GM19372 (cell line): ENCODE measurements around the gene DCPS.

Experiments
- ATAC-seq: cut with Tn5 transposase; IDR thresholded peaks from one replicate; pipeline ENCODE4 v1.9.1; 2021; ENCODE audit warnings: mild to moderate bottlenecking, low read depth, moderate library complexity; ENCODE audit not compliant: unreplicated experiment

Gene DCPS

DNA sequence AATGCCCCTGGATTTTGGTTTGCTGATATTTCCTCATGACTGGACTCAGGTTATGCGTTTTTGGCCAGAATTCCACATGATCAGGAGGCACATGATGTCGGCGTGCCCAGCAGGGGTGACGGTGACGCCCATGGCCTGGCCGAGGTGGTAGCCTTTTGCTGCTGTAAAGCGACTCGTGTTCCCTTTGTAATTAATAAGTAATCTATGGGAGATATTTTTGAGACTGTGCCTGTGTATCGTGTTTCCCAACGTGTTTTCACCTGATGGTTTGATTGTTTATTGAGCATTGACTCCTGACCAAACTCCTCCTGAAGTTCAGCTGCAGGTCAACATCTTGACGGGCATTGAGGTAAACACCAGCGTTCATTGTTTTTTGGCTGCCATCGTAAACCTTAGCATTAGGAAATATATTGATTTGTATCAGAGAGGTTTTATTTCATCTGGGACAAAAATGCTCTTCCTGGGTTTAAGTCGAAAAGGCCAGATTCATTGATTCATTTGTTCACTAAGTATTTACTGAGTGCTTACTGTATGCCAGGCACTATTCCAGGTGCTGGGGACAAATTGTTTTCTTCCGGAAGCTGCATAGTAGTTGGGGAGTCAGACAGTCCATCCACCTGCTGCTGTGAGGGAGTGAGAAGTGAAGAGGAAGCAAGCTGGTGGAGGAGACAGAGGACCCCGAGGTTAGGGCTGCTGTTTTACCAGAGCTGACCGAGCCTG is 23.6 kb downstream of the DCPS start:
- ATAC-seq, result no peak

DNA sequence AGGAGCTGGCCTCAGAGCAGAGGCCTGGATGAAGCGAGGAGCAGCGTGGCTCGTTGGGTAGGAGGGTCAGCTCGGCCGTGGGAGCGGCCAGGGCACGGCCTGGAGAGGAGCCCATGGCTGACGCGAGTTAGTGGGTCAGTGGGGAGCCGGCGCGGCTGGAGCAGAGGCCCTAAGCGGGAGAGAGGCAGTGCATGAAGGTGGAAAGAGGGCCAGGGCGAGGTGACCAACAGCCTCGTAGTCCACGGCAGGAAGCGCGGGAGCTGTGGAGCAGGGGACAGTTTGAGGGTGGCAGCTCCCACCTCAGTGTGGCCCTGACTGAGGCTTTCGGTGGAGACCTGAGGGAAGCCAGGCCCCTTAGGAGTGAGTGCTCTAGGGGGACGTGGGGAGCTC is 24.1 kb downstream of the DCPS start:
- ATAC-seq, result no peak

DNA sequence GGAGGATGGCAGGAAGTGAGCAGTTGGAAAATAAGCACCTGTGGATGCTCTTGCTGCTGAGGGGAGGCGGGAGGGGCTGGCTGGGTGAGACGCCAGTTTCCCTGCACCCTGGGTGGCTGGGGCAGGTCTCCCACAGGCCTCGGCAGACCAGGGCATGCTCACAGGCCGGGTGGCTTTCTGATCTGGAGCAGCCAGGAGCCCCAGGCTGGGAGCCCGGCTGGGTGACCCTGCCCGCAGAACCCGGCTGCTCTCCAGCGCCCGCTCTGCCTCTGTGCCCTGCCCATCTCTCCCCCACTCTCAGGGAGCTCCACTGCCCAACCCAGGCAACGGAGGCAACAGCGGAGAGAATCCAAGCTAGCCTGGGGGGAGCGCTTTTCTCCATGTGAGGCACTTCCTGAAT is 24.6 kb downstream of the DCPS start:
- ATAC-seq, result no peak

DNA sequence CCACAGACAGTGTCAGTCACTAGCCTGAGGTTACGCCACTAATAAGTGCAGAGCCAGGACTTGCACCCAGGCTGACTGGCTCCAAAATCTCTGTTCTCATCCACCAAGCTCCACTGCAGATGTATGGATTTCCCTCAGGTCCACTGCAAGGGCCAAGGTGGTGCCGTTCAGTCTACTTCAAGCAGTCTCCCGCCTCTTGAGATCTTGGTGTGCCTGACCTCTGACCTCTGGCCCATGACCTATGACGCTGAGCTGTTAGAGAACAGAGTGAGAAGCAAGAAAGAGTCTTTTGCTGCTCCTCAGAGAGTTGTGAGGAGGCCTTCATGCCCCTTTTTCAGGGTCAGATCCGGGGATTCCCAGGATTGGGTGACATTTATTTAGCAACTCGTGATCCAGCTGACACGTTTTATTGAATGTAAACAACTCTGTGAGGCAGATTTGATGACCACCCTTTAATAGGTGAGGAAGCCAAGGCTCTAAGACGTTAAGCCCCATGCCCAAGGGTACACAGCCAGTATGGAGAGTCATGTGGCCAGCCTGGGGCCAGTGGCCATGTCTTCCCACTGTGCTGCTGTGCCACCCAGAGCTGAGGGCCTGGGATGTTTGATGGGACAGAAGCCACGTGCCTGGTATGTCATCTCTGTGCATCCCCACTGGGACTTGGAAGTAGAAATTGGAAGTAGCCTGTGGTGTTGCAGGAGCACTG is 25.2 kb downstream of the DCPS start:
- no peak for ATAC-seq

DNA sequence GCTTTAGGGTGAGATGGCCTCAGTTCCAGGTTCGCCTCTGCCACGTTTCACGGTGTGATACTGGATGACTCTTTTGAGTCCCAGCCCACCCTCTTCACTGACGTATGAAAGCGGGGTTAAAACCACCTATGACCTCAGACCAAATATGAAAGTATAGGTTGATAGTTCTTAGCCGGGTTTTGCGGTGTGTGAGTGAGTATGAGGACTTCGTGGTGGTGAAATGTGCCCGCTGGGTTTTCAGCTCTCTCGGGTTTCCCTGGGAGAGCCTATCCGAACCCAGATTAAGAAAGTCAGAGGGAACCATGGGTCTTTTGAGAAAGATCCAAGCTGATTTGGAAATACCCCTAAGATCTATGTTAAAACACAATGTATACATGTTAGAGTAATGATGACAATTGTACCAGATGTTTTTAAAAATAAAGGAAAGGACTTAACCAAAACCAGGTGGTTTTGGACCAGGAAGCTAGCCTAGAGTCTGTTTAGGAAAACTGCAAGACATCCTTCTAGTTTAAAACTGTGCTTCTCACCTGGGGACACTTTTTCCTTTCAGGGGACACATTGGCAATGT is 25.9 kb downstream of the DCPS start:
- no peak for ATAC-seq

DNA sequence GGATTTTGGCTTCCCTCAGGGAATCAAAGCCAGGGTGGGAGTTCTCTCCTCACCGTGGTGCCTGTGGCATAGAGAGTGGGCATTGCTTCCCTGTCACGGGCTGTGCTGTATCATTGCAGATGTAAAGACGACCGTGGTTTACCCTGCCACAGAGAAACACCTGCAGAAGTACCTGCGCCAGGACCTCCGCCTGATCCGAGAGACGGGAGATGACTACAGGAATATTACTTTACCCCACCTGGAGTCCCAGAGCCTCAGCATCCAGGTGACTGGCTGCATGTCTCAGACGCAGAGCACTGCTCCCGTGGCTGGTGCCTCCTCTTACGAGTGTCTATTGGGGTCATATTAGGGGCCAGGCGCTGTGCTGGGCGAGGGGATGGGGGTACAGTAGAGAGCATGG is 27.4 kb downstream of the DCPS start:
- ATAC-seq, result no peak

DNA sequence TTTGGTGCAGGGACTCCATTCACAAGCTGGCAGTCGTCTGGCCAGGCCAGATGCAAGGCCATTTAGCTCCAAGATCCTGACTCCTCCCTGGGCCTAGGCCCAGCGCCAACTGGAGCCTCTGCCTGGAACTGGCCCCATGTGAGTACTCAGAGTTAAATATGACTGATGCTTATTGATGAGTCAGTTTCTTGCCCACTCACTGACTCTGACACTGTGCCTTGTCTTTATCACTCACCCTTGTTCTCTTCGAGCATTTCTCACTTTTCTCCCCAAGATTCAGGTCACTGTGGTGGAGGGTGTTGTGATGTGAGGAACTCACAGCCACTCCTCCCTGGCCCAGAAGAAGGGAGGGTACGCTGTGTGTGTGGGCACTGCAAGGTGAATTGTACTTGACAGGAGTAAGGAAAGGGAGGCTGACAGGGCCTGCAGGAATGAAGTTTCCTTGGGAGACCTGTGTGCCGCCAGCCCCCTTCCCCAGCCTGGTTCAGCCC is 28.4 kb downstream of the DCPS start:
- no peak for ATAC-seq

DNA sequence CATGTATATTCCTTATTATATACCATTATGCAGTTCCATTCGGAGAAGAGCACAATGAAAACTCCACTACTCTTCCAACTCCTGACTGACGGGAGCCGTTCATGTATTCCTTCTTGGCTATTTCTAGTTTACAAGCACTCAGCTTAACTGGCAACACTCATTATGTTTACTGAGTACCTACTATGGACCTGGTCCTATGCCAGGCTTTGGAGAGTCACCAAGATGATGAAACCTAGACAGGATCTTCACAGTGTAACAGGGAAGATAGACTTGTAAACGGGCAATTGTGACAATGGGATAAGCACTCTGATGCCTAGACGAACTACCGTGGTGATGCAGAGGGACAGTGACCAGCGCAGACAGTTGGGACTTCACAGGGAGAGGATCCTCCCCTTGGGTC is 29.3 kb downstream of the DCPS start:
- no peak for ATAC-seq

DNA sequence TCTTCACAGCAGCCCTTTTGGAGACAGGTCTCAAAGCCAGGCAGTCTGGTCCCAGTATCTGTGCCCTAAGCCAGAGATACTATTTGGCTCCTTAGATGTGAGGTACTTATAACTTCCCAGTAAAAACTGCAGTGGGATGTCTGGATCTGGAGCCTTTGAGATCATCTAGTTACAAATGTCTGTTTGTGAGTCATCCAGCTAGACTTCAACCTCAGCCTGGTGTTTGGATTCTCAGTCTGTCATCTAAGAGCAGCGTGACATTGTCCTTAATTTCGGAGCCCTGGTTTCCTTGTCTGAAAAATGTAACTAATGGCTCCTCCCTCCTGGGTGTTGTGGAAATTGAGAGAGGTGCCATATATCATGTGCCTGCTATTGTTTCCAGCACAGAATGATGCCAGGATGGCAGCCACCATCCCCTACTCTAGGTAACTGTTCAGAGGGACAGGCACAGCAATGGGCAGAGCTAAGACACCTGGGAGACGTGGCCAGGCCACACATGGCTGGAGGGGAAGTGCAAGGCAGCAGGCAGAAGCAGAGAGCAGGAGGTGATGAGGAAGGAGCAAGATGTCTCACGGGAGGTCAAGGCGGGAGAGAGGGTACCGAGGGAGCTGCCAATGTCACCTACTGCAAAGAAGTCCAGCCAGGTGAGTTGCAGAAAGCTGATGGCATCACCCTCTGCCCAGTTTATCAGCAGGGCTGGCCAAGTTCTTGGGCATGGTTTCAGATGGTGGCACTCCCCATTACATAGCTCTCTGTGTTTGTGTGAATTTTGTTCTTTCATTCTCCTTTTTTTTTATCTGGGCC is 31.0 kb downstream of the DCPS start:
- no peak for ATAC-seq

DNA sequence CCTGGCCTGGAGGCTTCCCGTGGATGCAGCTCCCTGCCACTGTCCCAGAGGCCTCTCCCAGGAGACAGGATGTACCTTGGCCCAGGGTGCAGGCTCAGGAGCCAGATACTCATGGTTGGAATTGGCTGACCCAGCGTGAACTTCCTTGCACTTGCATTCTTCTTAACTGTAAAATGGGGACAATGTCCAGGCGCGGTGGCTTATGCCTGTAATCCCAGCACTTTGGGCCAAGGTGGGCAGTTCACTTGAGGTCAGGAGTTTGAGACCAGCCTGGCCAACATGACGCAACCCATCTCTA is 31.6 kb downstream of the DCPS start:
- no peak for ATAC-seq

DNA sequence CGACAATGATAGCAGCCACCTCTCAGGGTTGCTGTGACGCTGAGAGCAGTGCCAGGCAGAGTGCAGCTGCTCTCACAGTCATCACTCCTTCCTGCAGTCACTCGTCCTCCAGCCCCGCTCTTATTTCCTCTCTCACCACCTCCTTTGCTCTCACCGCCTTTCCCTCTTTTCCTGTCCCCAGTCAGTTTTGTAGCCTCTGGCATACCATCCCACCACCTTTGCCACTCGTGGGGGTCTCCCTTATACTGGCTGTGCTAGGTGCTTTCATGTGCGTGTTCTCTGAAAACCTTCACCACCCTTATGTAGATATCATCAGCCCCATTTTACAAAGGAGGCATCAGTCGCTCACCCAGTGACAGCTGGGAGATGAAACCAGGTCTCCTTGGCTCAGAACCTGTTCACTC is 32.3 kb downstream of the DCPS start:
- ATAC-seq, result no peak

DNA sequence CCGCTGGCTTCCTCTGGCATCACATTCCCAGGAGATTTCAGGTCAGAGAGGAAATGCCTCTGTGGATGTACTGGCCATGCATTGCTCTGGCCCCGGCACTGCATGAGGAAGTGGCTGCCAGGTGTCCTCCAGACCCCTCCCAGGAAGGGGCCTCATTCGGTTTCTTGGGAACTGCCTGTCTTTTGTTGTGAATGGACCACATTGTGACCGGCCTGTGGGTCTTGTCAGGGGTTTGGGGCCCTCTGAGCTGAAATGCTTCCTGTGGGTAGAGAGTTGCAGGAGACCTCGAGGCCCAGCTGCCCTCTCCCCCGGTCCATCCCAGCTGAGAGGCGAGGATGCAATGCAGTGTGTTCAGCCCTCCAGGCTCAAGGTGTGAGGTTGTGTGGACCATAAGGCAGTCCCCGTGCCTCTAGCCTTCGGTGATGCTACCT is 32.8 kb downstream of the DCPS start:
- no peak for ATAC-seq

DNA sequence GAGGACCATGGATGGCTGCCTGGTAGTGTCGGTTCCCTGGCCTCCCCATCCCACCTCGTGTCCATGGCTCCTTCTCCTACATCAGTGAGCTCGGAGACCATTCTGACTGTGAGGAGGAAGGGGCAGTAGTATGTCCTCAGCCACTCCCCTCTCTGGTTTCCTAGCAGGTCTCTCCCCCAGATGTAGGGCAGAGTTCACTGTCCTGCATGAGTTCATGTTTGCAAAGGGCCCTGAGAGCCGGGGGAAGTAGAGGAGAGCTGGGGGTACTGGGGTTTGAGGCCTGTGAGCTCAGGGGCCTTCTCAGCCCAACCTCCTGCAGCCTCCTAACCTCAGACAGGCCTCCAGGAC is 33.2 kb downstream of the DCPS start:
- no peak for ATAC-seq

DNA sequence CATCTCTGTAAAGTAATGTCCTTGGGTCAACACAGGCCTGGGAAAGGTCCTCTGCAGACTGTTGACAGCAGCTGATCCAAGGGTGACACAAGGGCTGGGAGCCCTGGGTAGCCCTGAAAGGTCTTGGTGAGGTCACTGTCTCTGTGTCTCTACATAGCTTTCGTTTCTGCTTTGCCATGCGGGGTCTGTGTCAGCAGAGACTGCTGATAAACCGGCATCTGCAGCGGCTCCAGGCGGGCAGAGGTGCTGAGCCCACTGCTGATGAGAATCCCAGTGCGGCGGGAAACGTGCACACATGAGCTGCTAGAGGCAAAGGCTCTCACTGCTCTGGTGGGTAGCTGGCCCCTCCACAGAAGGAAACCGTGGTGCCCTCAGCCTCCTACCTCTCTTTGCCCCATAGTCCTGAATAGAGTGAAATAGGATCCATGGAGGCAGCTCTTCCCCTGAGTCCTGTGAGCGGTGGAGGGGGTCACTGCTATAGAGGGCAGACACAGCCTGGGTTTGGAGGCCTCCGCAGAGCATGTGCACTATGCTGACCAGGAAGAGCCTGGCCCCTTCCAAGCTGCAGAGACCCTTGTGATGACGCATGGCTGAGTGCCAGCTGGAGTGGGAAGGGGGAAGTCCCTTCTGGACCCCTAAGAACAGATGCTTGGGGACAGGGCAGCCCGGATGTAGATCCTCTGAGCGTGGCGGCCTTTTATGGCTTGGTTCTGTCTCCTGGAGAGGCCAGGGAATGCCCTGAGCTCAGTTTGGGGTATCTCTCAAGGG is 33.8 kb downstream of the DCPS start:
- no peak for ATAC-seq

DNA sequence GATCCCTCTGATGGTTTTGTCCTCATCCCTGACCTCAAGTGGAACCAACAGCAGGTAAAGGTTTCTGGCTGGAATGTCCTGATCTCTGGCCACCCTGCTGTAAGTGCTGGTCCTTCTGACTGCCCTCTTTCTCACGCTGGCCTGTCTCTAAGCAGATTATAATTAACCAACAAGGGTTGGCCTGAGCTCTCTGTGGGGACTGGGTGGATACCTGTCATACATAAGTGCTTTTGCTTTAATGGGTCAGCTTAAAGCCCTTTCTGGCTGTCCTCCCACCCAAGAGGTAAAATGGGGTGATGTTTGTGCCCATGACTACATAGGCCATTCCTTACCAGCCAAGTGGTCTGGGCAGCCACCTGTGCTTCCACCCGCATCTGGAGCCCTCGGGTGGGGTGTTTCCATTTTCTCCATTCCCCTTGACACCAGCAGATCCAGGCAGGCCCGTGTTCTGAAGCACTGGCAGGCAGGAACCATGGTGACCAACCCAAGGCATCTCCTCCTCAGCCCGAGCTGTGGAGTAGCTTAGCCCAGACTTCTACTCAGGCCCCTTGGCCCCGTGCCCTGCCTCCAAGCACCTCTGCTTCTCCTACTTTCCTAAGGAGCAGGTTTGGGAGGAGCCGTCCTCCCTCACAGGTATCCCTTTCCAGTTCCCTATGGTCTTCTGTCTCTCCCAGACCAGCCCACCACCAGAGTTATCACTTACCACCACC is 34.6 kb downstream of the DCPS start:
- no peak for ATAC-seq

DNA sequence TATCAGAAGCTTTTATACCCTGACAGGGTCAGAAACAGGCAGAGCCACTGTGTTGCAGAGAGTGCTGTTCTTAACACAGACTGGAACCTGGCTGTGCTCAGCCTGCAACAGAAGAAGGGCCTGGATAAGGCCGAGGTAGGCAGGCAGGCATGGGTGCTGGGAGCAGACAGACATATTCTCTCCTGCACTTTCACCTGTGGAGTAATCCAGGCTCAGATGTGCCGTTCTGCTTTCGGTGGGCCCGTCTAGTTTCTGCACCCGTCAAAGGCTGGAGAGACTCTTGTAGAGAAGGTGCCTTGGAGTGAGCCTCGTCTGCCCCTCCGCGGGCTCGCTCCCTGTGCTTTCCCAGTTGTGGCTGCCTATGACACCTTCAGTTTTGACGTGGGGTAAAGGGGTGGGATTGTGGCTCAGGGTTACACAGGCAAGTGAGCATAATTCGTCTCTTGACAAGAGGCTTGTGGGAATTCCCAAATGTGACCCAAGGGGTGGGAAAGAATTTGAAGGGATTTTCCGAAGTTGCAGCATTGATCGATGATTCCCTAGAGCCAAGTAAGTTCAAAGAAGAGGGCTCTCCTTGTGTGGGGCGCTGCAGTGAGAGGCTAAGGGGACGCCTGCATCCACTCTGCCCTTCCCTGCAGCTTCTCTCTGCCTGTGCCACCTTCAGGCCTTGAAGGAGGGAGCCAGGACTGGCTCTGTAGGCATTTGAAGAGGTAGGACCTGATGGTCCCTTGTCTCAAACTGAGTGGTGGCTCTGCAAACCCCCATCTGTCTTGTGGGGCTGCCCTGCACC is 35.4 kb downstream of the DCPS start:
- no peak for ATAC-seq

DNA sequence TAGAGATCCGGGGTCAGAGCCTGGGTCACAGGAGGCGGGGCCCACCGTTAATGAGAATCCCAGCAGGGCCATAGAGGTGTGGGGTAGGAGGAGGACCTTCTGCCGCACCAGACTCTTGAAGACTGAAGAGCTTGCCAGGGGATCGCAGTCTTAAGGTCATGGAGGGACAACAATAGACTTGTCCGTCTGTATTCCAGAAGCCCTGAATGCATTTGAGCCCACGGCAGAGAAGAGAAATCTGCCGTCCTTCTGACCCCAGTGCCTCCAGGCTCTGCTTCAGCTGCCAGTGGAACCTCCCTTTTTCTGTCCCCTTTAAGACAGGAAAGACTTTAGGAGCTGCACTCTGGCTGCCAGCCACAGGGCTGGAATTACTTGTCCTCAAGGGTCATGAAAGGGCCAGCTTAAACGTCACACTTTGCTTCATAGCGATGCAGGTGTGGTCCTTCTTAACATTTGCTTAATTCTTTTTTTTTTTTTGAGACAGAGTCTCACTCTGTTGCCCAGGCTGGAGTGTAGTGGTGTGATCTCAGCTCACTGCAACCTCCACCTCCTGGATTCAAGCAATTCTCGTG is 36.1 kb downstream of the DCPS start:
- no peak for ATAC-seq

DNA sequence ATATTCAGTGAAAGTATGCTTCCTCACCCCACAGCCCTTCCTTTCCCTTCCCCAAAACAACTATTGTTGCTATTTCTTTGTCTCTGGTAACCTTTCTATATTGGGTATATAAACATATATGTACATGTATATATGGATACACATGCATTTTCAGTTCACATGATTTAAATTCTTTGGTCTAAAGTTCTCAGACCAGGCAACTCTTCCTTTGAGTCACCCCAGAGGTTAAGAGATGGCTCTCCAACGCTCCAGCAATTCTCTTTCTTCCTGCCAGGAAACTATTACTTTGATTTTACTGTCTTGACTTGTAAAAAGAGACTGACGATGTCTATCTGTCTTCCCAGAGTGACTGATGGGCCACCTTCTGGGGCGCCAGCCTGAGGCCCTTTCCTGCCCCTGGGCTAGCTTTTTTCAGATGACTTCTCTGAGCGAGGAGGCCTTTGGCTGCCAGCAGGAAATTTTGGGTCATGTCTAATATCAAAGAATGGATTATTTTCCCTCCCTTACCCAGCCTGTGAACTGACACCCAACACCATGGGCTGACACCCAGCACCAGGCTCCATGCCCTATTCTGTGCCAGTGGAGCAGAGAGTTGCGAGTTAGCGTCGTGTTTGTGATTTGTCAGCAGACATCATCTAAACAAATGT is 37.2 kb downstream of the DCPS start:
- ATAC-seq, result no peak
